SH-SY5Y (cell line): ENCODE measurements around the gene TEX19.

ENCODE experiments used
- GATA2 ChIP-seq: IDR thresholded peaks from 2 replicates; pipeline ENCODE4 v1.6.1; 2011; ENCODE audit warnings: mild to moderate bottlenecking, low read depth, low read length
- GATA3 ChIP-seq: IDR thresholded peaks from 2 replicates; pipeline ENCODE4 v1.6.1; 2011; ENCODE audit warnings: low read depth, mild to moderate bottlenecking, low read length, moderate library complexity

The TEX19 gene

DNA sequence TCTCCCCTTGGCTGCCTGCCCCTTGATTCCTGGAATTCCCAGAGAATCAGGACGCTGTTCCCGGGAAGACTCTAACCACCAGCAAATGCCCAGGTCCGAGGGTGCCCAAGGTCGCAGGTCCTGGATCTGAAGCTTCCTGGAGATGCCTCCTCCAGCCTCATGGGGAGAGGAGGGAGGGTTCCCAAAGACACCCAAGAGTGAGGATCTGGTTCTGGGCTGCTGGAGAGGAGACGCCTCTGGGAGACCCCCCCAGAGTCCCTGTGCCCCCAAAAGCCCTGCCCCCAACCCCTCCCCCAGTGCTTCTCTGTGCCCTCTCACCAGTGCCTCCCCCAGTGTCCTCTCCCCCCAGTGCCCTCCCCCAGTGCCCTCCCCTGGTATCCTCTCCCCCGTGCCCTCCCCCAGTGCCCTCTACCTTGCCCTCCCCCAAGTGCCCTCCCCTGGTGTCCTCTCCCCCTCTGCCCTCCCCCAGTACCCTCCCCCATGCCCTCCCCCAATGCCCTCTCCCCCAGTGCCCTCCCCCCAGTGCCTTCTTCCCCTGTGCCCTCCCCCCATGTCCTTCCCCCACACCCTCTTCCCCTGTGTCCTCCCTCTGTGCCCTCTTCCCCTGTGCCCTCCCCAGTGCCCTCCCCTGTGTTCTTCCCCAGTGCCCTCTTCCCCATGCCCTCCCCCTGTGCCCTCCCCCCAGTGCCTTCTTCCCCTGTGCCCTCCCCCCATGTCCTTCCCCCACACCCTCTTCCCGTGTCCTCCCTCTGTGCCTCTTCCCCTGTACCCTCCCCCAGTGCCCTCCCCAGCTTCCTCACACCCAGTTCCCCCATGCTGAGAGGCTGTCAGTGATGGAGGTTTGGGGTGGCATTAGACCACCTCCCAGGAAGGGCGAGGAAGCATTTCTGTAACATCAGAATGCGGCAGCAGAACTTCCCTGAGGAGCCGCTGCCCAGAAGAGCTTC, 19.1 kb upstream of the TEX19 start:
- no peak for TF ChIP-seq GATA3

DNA sequence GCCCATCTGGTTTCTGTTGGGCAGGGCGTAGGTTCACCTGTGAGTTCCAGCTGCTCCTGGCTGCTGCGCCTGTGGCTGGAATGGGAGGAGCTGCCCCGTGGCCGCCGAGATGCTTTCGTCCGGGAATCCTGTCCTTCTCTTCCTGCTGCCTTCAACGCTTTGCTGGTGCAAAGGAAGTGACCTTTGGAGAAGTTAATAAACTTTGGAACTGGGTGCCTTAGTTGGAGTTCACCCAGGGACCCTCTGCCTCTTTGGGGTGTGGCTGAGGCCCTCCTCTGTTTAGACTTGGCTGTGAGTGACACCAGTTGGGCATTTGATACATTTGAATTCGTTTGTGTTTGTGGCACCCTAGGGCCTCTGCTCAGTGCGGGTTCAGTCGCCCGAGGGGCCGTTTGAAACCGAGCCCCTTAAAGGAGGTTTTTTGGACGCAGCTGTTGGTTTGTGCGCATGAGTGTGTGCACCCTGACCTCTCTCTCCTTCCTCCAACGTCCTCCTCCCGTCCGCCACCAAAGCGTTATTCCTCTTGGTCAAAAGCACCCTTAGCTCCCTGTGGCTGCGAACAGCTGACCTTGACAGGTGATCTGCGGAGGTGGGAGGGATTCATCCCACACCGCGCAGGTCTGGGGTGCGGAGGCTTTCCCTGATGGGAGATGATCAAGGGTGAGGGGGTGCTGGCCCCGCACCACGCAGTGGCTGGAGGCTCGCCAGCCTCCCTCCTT, 16.5 kb upstream of the TEX19 start:
- TF ChIP-seq GATA3 (no peak), GATA2 (no peak)

DNA sequence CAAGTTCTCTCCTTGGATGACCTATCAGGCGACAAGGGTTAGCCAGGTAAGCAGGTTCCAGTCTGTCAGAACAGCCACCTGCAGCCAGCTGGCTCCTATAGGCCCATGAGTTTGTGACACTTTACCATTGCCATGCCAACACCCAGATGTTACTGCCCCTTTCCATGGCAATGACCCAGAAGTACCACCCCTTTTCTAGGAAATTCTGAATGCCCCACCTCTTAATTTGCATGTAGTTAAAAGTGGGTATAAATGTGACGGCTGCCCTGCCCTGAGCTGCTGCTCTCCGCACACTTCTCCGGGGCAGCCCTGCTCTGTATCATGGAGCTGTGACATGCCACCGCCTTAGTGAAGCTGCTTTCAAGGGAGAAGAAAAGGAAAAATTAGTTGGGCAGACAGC, 15.5 kb upstream of the TEX19 start:
- no peak for TF ChIP-seq GATA3
- TF ChIP-seq GATA2, result no peak

DNA sequence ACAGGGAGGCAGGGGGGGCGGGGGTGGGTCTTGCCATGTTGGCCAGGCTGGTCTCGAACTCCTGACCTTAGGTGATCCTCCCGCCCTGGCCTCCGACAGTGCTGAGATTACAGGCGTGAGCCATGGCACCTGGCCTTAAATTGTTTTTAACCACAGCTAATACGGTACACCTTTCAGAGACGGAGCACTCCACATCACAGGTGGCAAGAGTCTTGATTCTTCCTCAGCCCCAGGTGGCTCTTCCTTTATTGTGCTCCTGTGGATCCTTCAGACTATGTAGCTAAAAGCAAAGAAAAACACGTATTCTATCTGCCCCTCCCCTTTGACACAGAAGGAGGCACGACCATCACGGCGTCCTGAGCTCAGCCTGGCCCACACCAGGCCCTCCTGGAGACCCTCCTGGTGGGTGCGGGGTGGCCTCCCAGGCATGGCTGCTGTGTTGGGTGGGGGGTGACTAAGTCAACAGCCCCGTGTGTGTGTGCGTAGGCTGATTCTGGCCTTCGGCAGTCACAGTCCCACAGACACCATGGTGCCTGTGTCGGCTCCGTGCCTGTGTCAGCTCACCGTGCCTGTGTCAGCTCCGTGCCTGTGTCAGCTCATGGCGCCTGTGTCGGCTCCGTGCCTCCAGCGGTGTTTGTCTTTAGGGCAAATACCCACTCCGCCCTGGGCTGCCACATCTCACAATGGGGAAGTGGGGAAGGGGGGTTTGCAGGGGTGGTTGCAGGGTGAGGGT, 14.7 kb upstream of the TEX19 start:
- TF ChIP-seq GATA3 (no peak), GATA2 (no peak)

DNA sequence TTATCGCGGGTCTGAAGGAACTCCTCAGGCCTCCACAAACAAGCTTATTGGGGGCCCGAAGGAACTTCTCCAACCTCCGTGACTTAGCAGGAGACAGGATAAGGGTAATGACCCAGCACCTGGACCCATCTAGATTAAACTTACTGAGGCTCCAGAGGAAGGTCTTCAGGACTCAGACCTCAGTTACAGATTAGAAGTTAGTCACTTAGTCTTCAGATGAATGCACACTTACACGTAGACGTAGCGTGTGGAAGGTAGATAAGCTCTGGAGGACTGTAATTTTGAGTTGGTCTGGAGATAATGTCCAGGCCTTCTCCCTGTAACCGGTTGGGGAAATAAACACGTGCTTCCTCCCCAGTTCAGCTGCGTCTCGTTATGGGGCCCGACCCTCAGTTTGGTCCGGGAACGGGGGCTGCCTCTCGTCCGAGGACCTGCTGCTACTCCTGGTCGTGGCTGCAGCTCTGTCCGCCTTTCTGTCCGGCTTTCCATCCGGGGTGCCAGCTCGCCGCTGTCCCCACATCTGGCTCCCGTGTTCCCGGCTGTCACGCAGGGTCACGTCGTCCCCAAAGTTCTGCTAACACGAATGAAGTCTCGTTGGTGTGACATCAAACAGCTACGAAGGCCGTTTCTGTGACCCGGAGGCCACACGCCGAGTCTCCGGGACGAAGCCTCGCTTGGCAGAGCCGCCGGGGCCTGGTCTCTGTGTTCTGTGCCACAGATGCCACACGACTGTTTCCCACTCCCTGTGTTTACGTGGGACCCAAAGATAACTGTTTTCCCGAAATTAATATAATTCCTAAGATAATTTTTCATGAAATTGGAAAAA, 13.7 kb upstream of the TEX19 start:
- no peak for TF ChIP-seq GATA3
- TF ChIP-seq GATA2, result no peak

DNA sequence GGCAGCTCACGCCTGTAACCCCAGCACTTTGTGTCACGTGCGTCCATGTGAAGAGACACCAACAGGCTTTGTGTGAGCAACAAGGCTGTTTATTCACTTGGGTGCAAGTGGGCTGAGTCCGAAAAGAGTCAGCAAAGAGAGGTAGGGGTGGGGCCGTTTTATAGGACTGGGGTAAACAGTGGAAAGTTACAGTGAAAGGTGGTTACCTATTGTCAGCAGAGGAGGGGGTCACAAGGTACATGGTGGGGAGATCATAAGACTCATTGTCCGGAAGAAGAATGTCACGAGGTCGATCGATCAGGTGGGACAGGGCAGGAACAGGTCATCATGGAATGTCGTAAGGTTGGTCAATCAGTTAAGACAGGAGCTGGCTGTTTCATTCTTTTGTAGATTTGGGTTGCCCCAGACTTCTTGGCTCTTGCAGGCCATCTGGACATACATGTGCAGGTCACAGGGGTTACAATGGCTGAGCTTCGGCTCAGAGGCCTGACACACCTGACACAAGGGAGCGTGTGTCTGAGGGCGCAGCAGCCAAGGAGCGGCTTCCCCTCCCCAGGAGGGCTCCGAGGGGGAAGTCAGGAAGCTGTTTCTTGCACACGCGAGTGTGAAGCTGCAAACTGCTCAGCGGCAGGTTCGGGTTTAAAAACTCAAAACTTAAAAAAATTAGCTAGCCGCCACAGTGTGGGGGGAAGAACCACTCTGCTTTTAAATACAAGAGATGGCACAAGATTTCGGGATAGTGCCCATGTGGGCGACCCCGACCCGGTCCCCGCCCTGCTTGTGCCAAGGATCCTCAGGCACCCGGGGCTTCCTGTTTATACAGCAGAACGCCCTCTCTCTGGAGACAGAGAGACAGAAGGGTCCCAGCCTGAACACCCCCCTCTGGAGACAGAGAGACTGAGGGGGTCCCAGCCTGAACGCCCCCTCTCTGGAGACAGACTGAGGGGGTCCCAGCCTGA, 12.4 kb upstream of the TEX19 start:
- TF ChIP-seq GATA2 (no peak), GATA3 (no peak)

DNA sequence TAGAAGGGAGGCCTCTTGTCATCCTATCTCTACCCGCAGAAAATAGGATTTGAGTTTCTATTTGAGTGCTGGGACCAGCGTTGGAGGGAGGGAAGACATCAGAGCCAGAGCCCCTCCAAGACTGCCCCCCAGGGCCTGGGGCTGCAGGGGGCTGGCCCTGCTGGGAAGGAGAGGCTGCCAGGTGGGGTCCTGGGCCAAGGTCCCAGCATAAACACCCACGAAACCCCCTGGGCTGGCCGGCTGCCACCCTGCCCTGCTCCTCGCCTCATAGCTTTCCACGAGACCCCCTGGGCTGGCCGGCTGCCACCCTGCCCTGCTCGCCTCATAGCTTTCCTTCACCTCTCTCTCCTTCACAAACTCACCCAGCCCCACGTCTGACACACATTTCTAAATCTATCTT, 10.6 kb upstream of the TEX19 start:
- TF ChIP-seq GATA2, result no peak
- no peak for TF ChIP-seq GATA3

DNA sequence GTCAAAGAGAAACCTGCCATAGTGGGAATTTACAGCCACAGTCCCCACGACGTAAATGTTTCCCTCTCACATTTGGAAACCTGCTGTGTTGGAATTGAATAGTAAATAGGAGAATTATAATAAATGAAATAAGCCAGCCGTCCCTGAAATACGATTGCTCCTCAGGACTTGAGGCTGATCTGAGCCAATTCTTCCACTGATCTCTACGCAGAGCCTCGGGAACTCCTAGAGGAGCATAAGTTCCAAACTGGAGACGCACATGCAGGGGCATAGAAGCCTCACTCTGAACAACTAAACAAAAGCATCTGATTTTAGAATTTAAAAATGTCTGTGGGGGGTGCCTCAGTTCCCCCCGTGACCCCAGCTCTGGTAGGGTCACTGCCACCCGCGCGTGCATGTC, 10.2 kb upstream of the TEX19 start:
- no peak for TF ChIP-seq GATA3
- no peak for TF ChIP-seq GATA2

DNA sequence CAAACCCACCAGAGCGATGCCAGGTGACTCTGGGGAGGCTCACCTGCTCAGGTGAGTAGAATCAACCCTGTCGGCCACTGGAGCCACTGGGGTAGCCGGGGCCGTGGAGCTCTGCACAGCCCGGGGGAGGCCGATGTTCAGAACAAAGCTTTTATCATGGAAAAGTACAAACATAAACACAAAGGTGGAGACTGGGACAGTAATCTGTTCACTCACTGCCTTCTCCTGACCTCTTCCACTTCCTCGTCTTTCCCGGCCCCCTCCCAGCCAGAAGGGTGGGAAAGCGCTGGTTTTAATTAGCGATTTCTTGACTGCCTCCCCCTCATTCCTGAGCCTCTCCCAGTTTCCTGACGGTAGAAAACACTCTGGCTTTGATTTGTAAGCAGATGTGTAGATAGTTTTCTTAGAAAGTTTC, 9.8 kb upstream of the TEX19 start:
- no peak for TF ChIP-seq GATA2
- TF ChIP-seq GATA3, result no peak

DNA sequence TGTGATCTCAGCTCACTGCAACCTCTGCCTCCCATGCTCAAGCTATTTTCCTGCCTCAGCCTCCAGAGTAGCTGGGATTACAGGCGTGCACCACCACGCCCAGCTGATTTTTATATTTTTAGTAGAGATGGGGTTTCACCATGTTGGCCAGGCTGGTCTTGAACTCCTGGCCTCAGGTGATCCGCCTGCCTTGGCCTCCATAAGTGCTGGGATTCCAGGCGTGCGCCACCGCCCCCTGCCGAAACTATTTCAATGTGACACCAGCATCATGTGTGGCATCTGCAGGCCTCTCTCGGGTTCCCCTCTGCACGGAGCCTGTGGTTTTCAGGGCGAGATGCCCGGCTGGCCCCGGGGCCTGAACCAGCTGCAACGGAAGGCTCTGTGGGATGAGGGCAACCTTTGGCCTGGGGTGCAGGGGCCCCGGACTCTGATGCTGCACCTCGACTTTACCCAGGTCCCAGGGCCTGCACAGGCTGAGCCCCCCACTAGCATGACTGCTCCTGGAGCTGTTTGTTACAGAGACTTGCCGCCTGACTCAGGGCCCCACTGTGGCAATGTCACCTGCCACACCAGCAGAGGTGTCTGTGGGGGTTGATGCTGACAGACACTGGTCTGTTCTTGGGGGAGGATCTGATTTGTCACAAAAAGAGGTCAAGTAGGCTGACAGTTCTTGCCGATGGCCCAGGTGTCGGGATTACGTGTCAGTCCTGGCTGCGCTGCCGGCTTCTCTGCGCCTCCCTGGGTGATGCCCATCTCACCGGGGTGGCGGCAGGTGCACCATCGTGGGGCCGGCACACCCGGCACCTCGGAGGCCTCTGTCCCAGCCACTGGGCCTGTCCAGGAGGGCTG, 8.6 kb upstream of the TEX19 start:
- TF ChIP-seq GATA3 (no peak), GATA2 (no peak)

DNA sequence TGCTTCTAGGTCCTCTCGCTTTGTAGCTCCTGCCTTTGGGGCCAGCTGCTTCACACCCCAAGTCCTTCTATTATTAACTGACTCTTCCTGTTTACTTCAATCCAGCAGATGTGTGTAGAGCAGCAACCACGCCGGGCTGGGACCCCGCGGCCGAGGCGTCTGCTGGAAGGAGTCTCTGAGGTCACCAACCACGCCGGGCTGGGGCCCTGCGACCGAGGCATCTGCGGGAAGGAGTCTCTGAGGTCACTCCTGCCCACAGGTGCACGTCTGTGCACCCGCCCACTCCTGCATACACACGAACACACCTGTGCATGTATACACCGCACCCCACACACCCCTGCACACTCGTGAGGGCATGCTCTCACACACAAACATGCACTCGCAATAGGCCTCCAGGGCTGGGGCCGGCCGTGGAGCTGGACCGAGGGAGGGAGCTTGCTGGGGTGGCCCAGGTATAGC, 7.8 kb upstream of the TEX19 start:
- no peak for TF ChIP-seq GATA3
- TF ChIP-seq GATA2, result no peak

DNA sequence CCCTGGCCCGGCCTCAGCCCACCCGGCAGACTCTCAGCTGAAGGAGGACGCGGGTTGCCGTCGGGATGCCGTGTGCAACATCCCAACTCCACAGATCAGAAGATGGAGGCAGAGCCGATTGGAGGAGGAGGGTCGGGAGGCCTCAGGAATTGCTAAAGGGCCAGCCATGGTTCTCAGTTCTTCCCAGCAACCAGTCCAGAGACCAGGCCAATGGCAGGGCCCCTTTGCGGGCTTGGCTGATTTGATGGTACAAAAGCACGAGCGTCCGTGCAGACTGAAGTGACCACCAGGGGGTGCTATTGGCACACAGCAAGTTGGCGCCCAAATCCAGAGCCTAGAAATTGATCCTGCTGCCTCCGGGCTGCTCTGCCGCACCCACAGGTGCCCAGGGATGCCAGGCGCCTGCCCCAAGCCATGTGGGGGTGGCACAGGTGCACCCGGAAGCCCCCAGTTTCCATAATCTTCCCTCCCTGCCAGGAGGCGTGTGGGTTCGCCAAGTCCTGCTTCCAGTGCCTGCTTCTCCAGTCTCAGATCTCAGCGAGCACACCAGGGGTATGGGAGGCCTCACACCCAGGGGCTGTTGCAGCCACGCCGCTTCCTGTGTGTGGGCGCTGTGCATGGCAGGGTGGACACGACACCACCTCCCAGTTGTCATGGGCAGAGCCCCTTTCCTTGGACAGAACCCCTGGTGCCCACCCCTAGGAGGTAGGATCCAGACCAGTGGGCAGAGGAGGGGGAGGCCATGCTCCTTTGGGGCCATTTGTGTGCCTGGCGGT, 7.1 kb upstream of the TEX19 start:
- TF ChIP-seq GATA2 (no peak), GATA3 (no peak)

DNA sequence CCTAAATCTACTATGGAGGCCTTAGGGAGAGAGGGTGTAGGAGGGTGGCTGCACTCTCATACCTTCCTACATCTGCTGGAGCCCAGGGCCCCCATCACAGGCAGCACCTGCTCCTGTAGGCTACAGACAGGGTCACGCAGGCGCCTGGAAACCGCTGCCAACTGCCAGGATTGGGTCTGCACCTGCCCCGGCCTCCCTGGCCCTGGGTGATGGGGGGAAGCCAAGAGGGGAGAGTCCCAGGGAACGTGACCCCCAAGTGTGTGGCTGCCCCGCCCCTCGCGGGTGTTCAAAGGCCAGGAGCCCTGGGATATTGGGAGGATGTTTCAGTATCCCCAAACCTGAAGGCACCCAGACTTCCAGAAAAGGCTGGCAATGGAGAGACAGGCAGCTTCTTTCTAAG, 5.6 kb upstream of the TEX19 start:
- TF ChIP-seq GATA3 (no peak), GATA2 (no peak)
